K562 (cell line): Measurements from ENCODE around the gene HPS1. TPM values are rescaled to one million over a fixed set of nuclear protein-coding genes. Genes with fewer than 3 reads are reported as not detected.

Experiments
- ATF1 ChIP-seq, 2 experiments: fragments of 450-650 bp in 1 of 2; IDR thresholded peaks; 2 replicates each; pipeline ENCODE4 v1.6.1; 2016; ENCODE audit warnings: missing compliant biosample characterization in 1 of 2, missing genetic modification characterization in 1 of 2
- BHLHE40 ChIP-seq: IDR thresholded peaks from 2 replicates; pipeline ENCODE4 v1.6.1; 2011; ENCODE audit warnings: low read length, improper control_type of control experiment
- CBFB ChIP-seq: sonication (generic); formaldehyde crosslinking; IDR thresholded peaks from 2 replicates; pipeline ENCODE4 v1.4.0; 2020; ENCODE audit warnings: mild to moderate bottlenecking, missing genetic modification reagents
- DPF2 ChIP-seq: fragments of 450-650 bp; IDR thresholded peaks from 2 replicates; pipeline ENCODE4 v1.6.1; 2016
- EGR1 ChIP-seq: fragments of 450-650 bp; conservative IDR thresholded peaks from 2 replicates; pipeline ENCODE4 v1.6.1; 2017; ENCODE audit warnings: mild to moderate bottlenecking
- FOXJ3 ChIP-seq: sonication (generic); formaldehyde crosslinking; IDR thresholded peaks from 2 replicates; pipeline ENCODE4 v1.4.0; 2020; ENCODE audit warnings: mild to moderate bottlenecking, missing genetic modification reagents
- HDAC2 ChIP-seq: fragments of 450-650 bp; IDR thresholded peaks from 2 replicates; pipeline ENCODE4 v1.6.1; 2016; ENCODE audit warnings: mild to moderate bottlenecking
- HDAC6 ChIP-seq: IDR thresholded peaks from 2 replicates; pipeline ENCODE4 v1.6.1; 2012; ENCODE audit warnings: low read depth, mild to moderate bottlenecking, control low read depth, inconsistent platforms, low read length, moderate library complexity
- NFIC ChIP-seq: fragments of 450-650 bp; IDR thresholded peaks from 2 replicates; pipeline ENCODE4 v1.6.1; 2017; ENCODE audit warnings: mild to moderate bottlenecking, inconsistent platforms
- NRF1 ChIP-seq, 2 experiments: fragments of 450-650 bp; IDR thresholded peaks in 1 of 2; conservative IDR thresholded peaks in 1 of 2; 2 replicates each; pipeline ENCODE4 v1.6.1; 2014; ENCODE audit warnings: mild to moderate bottlenecking in 2 of 2
- PRMT5 ChIP-seq: sonication (generic); formaldehyde crosslinking; IDR thresholded peaks from 2 replicates; pipeline ENCODE4 v1.5.0; 2020; ENCODE audit warnings: missing genetic modification reagents
- PTBP1 ChIP-seq: fragments of 200-400 bp; formaldehyde crosslinking; IDR thresholded peaks from 2 replicates; pipeline ENCODE4 v1.6.1; 2017; ENCODE audit warnings: low read depth, low read length
- RCOR1 ChIP-seq, 2 experiments: IDR thresholded peaks; 2 replicates each; pipeline ENCODE4 v1.6.1; 2012; ENCODE audit warnings: low read depth in 2 of 2, low read length in 2 of 2, borderline replicate concordance in 1 of 2, improper control_type of control experiment in 1 of 2
- ZFP36 ChIP-seq: fragments of 150-350 bp; IDR thresholded peaks from 2 replicates; pipeline ENCODE4 v1.6.1; 2018; ENCODE audit warnings: low read length, low read depth; ENCODE audit not compliant: partially characterized antibody
- ZMIZ1 ChIP-seq, 2 experiments: fragments of 150-350 bp in 1 of 2; IDR thresholded peaks; 2 replicates each; pipeline ENCODE4 v1.6.1; 2012 to 2016; ENCODE audit warnings: low read depth in 2 of 2, low read length in 2 of 2, mild to moderate bottlenecking in 1 of 2, moderate library complexity in 1 of 2
- ZNF197 ChIP-seq: fragments of 200-800 bp; sonication (Bioruptor generic); IDR thresholded peaks from 2 replicates; pipeline ENCODE4 v1.6.1; 2016; ENCODE audit warnings: low read depth, missing genetic modification characterization, missing compliant biosample characterization
- ZNF316 ChIP-seq: fragments of 450-650 bp; IDR thresholded peaks from 2 replicates; pipeline ENCODE4 v1.6.1; 2016
- ZNF592 ChIP-seq: fragments of 450-650 bp; IDR thresholded peaks from 2 replicates; pipeline ENCODE4 v1.6.1; 2017; ENCODE audit warnings: antibody characterized with exemption, mild to moderate bottlenecking
- polyA plus RNA-seq, 8 experiments: library from polyadenylated mRNA; depleted of rRNA in 4 of 8; stranded (reverse) in 5 of 8; unstranded in 3 of 8; fragments of >200 nt; fragmentation: Nextera tagmentation in 2 of 8; fragmentation: Illumina TruSeq in 1 of 8; extraction: Ambion mirVana in 2 of 8; extraction: Trizol in 1 of 8; gene quantifications; 2 replicates each; pipeline versions ENCODE4 v1.2.1 to v1.2.3, GENCODE V29; 2011 to 2014; ENCODE audit warnings: inconsistent platforms in 1 of 8, missing spikeins in 1 of 8
- total RNA-seq, 7 experiments: library from RNA; depleted of rRNA in 6 of 7; stranded (reverse); fragments of >200 nt in 6 of 7; fragmentation: Illumina TruSeq in 2 of 7; extraction: Trizol in 2 of 7; gene quantifications; 2 replicates each; pipeline versions ENCODE4 v1.2.1 to v1.2.3, GENCODE V29; 2011 to 2021; ENCODE audit warnings: low replicate concordance in 1 of 7
- TF ChIP-seq, protein P1 (sequence below): sonication (generic); formaldehyde crosslinking; IDR thresholded peaks from 2 replicates; pipeline ENCODE4 v1.8.0; 2022; ENCODE audit warnings: missing genetic modification reagents, mild to moderate bottlenecking, moderate library complexity, borderline replicate concordance

HPS1 gene
- total and polyA plus RNA-seq, 9 of the 15 experiments (the other 6 are each of a cell fraction or from before 2014, with no cell fraction given), result 18.1 to 43.6 (median 26.3) TPM

GRCh38 chr10:98458809-98459784 lies 12.4 kb upstream of the HPS1 start (continued):
- TF ChIP-seq ATF1 (CRISPR knock-in tag; IDR thresholded peaks at IDR 0.05), result no peak
- peak; percentile 29; the same call in 1 of the 2 replicates for TF ChIP-seq ATF1 (tag; IDR thresholded peaks at IDR 0.05)
- TF ChIP-seq HDAC2, result peak; percentile 76
- peak in 1 of 2 experiments; percentile 66; a peak in 2 of 4 replicates for TF ChIP-seq RCOR1 (IDR thresholded peaks at IDR 0.05; ENCODE audit: borderline replicate concordance in 1 of 2, low read depth in 2 of 2, low read length in 2 of 2)
- TF ChIP-seq EGR1, result peak; percentile 28; the same call in 1 of the 2 replicates
- 0 out of 4 replicates have a peak, but pooled peaks have one; percentile 7 to 13 for TF ChIP-seq NRF1 (conservative IDR thresholded peaks at IDR 0.05 in 1 of 2, IDR thresholded peaks at IDR 0.05 in 1 of 2)
- no peak for TF ChIP-seq PTBP1
- peak; percentile 54; the same call in 1 of the 2 replicates for TF ChIP-seq BHLHE40
- TF ChIP-seq DPF2, result peak; percentile 83
- TF ChIP-seq ZMIZ1 (IDR thresholded peaks at IDR 0.05; ENCODE audit: low read depth in 2 of 2, low read length in 2 of 2), result peak in 1 of 2 experiments; percentile 80; a peak in 2 of 4 replicates
- TF ChIP-seq FOXJ3 (CRISPR knock-in tag), result peak; percentile 59; the same call in 1 of the 2 replicates
- TF ChIP-seq CBFB, result 0 out of 2 replicates have a peak, but pooled peaks have one; percentile 70
- 0 out of 2 replicates have a peak, but pooled peaks have one; percentile 30 for TF ChIP-seq ZNF592
- TF ChIP-seq ZNF197 (CRISPR knock-in tag), result no peak
- TF ChIP-seq, protein P1, sequence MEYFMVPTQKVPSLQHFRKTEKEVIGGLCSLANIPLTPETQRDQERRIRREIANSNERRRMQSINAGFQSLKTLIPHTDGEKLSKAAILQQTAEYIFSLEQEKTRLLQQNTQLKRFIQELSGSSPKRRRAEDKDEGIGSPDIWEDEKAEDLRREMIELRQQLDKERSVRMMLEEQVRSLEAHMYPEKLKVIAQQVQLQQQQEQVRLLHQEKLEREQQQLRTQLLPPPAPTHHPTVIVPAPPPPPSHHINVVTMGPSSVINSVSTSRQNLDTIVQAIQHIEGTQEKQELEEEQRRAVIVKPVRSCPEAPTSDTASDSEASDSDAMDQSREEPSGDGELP, result peak; percentile 86
- 0 out of 2 replicates have a peak, but pooled peaks have one; percentile 3 for TF ChIP-seq ZNF316
- TF ChIP-seq HDAC6, result no peak
- TF ChIP-seq NFIC, result peak; percentile 72
- TF ChIP-seq PRMT5 (CRISPR knock-in tag), result no peak
- peak; percentile 65 for TF ChIP-seq ZFP36
